ENCODE data around the gene MT1X. TPM values are rescaled to one million over a fixed set of nuclear protein-coding genes. Genes with fewer than 3 reads are reported as not detected.

Gene MT1X
- total RNA-seq, 2 experiments from 2014 or later = 52.5 to 54.2 TPM

DNA sequence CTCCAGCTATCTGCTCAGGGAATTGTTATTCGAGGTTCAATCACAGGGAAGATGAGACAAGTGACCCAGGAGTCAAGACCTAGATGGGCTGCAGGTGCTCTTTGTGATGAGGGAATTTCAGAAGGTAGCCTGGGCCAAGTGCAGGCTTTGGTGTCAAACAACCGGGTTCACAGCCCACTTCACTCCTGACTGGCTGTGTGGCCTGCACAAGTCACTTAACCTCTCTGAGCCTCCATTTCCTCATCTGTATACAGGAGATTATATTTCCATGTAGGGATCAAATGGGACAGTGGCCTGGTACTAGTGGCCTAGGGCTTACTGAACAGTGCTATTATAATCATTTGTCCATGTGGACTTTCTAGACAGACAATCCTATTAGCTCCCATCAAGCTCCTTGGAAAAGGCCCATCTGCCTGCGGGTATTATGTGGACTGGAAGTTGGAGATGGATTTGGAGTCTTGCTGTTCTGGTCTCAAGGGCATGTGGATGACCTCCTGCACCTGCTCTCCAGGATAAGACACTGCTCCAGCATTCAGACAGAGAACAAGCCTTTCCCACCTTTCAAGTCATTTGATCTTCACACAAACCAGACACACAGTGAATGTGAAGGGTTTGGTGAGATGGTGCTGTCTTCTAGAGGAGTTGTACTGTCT lies 3.1 kb upstream of the MT1X start:
- H3K4me1 Mint-ChIP-seq (ENCODE audit: low read depth) = peaks cover 37% of the 10 kb centered on the region
- intact Hi-C loops (cut with micrococcal nuclease) = no loop called here

DNA sequence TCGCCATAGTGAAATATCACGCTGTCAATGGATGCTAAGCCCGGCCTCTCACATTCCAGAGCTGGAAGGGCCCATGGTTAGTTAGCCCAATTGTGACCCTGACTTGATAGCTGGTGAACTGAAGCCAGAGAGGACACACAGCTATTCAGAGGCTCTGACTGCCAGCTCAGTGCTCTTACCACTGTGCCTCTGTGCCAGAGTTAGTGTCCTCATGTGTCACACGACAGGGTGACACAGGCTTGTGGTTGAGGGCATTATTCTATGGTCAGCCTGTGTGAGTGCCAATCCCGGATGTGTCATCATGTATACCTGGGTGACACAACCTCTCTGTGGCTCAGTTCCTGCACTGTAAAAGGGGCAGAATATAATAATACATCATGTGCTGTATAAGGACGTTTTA lies 2.5 kb upstream of the MT1X start:
- Mint-ChIP-seq H3K4me3 (no peak overlapping the region), H3K36me3 (ENCODE audit: low read depth) (peaks cover 7% of the 10 kb centered on the region), H3K27me3 (peaks cover 1% of the 10 kb centered on the region), H3K27ac (no peak overlapping the region), H3K9me3 (no peaks in the 10 kb centered on the region), H3K4me1 (ENCODE audit: low read depth) (peaks cover 38% of the 10 kb centered on the region)
- ChIA-PET CTCF (interaction anchor here (4.3 kb wide), 1 partner anchor 22 kb away, joined by 20 read pairs; no protein-coding TSS in a partner anchor), POLR2A (no interaction called here)
- DNase-seq = peak; percentile 61
- TF ChIP-seq, protein P1, sequence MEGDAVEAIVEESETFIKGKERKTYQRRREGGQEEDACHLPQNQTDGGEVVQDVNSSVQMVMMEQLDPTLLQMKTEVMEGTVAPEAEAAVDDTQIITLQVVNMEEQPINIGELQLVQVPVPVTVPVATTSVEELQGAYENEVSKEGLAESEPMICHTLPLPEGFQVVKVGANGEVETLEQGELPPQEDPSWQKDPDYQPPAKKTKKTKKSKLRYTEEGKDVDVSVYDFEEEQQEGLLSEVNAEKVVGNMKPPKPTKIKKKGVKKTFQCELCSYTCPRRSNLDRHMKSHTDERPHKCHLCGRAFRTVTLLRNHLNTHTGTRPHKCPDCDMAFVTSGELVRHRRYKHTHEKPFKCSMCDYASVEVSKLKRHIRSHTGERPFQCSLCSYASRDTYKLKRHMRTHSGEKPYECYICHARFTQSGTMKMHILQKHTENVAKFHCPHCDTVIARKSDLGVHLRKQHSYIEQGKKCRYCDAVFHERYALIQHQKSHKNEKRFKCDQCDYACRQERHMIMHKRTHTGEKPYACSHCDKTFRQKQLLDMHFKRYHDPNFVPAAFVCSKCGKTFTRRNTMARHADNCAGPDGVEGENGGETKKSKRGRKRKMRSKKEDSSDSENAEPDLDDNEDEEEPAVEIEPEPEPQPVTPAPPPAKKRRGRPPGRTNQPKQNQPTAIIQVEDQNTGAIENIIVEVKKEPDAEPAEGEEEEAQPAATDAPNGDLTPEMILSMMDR (IDR thresholded peaks at IDR 0.05) = no peak
- intact Hi-C loops (cut with micrococcal nuclease) = loop anchor here (5.0 kb wide), 1 partner anchor 68 kb away; no protein-coding TSS in a partner anchor
- ATAC-seq = peak; percentile 18

More for the DNA sequence above, 3.1 kb upstream of the MT1X start:
- POLR2A ChIA-PET = no interaction called here
- DNase-seq (no peak), ATAC-seq (no peak)
- H3K9me3 Mint-ChIP-seq = no peaks in the 10 kb centered on the region
- no peak overlapping the region for H3K4me3 Mint-ChIP-seq
- CTCF ChIA-PET = interaction anchor here (4.3 kb wide), 1 partner anchor 23 kb away, joined by 20 read pairs; no protein-coding TSS in a partner anchor
- peaks cover 7% of the 10 kb centered on the region for H3K36me3 Mint-ChIP-seq (ENCODE audit: low read depth)
- TF ChIP-seq, protein P1 (IDR thresholded peaks at IDR 0.05) = no peak
- H3K27me3 Mint-ChIP-seq = peaks cover 1% of the 10 kb centered on the region
- no peak overlapping the region for H3K27ac Mint-ChIP-seq

DNA sequence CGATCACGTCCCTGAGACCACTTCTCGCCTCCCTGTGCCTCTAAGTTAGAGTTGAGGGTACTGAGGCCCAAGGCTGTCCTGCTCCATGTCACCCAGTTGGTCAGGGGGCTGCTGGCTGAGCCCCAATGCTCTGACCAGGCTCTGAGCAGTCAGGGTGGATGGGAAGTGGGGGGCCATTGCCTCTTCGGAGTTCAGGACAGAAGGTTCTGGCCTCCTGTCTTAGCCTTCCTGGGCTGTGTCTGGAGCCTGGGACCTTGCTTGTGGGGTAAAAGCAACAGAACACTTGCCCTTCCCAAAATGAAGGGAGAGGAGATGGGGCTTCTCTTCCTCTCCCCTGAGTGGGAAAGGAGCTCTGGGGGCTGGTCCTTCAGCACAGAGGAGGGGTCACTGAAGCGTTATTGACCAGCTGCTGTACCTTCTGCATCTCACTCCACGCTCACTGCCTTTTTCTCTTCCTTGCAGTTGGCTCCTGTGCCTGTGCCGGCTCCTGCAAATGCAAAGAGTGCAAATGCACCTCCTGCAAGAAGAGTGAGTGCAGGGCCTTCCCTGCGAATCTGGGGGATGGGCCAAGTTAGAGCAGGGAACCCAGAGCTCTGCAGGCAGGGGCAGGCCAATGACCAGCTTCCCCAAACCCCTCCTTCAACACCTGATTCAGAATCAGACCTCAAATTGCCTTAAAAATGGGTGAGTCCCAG lies 580 bp downstream of the MT1X start:
- Mint-ChIP-seq H3K9me3 (no peaks in the 10 kb centered on the region), H3K27me3 (no peaks in the 10 kb centered on the region), H3K4me3 (peak overlapping the region; percentile 86), H3K4me1 (ENCODE audit: low read depth) (peaks cover 21% of the 10 kb centered on the region), H3K36me3 (ENCODE audit: low read depth) (peaks cover 12% of the 10 kb centered on the region), H3K27ac (peak overlapping the region; percentile 88)
- TF ChIP-seq, protein P1 (IDR thresholded peaks at IDR 0.05) = no peak
- ATAC-seq (peak; percentile 10), DNase-seq (no peak)
- intact Hi-C loops (cut with micrococcal nuclease) = loop anchor here (5.0 kb wide), 1 partner anchor 71 kb away; no protein-coding TSS in a partner anchor
- CTCF ChIA-PET = interaction anchor here (0.7 to 2.4 kb wide), 6 partner anchors 9 to 106 kb away, joined by 3 to 17 read pairs (median 5); no protein-coding TSS in a partner anchor
- POLR2A ChIA-PET = interaction anchor here (0.6 to 2.5 kb wide), 15 partner anchors 9 to 404 kb away, joined by 3 to 13 read pairs (median 4); partner anchors contain the start of genes MT1G and MT2A

DNA sequence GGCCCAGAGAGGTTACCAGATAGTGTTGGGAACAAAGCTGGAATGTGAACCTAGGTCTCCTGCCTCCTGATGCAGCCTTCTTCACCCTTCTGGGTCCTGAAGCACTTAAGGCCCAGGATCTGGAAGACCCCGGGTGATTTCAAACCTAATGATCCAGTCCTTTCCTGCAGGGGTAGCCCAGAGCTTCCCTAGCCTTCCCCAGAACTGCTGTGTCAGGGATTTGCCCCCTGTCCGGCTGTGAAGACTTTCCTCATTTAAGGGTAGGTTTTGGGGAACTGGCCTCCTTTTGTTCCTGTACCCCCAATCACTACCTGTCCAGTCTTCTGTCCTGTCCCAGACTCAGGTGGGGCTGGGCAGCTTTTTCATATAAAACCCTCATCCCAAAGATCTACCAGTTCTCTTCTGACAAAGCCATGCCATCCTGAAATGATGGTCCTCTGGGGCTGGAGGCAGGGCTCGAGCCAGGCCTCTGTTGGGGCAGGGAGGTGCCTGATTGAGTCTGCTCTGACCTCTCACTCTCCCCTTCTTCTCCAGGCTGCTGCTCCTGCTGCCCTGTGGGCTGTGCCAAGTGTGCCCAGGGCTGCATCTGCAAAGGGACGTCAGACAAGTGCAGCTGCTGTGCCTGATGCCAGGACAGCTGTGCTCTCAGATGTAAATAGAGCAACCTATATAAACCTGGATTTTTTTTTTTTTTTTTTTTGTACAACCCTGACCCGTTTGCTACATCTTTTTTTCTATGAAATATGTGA lies 1.3 kb downstream of the MT1X start:
- ATAC-seq (no peak), DNase-seq (no peak)
- intact Hi-C loops (cut with micrococcal nuclease) = loop anchor here (5.0 kb wide), 1 partner anchor 71 kb away; no protein-coding TSS in a partner anchor
- POLR2A ChIA-PET = interaction anchor here (0.9 to 2.5 kb wide), 10 partner anchors 13 to 344 kb away, joined by 3 to 13 read pairs (median 4); partner anchors contain the start of genes MT1G and MT2A
- H3K4me1 Mint-ChIP-seq (ENCODE audit: low read depth) = peaks cover 21% of the 10 kb centered on the region
- H3K27me3 Mint-ChIP-seq = no peaks in the 10 kb centered on the region
- no peaks in the 10 kb centered on the region for H3K9me3 Mint-ChIP-seq
- CTCF ChIA-PET = interaction anchor here (0.9 to 2.4 kb wide), 6 partner anchors 10 to 107 kb away, joined by 3 to 17 read pairs (median 5); no protein-coding TSS in a partner anchor
- TF ChIP-seq, protein P1 (IDR thresholded peaks at IDR 0.05) = no peak
- H3K36me3 Mint-ChIP-seq (ENCODE audit: low read depth) = peaks cover 12% of the 10 kb centered on the region
- peak overlapping the region; percentile 86 for H3K4me3 Mint-ChIP-seq
- H3K27ac Mint-ChIP-seq = no peak overlapping the region

Data from activated CD8-positive, alpha-beta T cell treated with anti-CD3 and anti-CD28 coated beads for 36 hours (primary cell).